AG08395 (cell line): ENCODE results near the gene PAX8.
A peak's percentile ranks its signal among the peaks of the same experiment; 100 is the strongest.
"Not testable (repeated sequence)": the region's sequence is repeated elsewhere in the genome, so short reads cannot be mapped to it uniquely, and the experiment has no call there.

Source experiments
- DNase-seq: peaks from one replicate; pipeline ENCODE4 v3.0.0; 2012; ENCODE audit warnings: mixed read lengths, low spot score

Gene PAX8

DNA sequence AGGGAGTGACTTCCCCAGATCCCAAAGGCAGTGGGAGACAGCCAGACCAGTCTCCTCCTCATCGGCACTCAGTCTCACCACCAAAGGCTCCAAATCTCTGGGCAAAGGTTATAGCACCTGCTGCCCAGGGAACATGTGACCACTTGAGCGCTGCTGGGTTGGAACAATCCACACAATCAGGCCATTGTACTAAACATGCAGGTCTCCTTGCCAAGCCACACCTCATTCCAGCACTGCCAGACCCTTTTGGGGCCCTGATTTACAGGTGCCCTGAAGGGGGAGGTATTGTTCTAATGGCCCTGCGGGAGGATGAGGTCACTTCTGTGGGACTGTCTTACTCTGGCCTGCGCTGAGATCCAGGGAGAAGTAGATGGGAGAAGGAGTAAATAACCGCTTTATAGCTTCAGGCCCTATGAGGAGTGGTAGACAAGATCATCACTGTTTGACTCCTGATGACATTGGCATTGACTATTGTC is 10.0 kb upstream of the PAX8 start:
- DNase-seq = not testable (repeated sequence)

DNA sequence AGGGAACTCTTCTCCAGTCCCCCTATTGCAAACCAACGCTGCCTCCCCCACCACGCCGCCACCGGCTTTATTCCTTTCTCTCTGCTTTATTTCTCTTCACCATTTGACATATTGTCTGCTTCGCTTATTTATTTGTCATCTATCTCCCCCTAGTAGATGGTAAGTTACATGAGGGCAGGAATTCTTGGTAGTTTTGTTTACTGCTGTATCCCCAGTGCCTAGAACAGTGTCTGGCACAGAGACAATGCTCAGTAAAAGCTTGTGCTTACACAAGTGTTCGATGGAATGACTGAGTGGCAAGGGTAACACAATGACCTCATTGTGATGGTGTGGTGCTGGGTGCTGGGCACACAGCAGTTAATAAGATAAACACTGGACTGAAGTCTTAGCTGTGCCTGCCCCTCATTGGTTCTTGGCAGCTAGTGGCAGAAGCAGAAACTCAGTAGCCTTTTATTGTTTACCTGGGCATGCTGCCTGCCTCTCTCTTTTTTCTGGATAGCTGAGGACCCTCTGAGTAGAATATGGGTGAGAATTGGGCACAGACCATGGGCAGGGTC is 9.5 kb upstream of the PAX8 start:
- DNase-seq = not testable (repeated sequence)

DNA sequence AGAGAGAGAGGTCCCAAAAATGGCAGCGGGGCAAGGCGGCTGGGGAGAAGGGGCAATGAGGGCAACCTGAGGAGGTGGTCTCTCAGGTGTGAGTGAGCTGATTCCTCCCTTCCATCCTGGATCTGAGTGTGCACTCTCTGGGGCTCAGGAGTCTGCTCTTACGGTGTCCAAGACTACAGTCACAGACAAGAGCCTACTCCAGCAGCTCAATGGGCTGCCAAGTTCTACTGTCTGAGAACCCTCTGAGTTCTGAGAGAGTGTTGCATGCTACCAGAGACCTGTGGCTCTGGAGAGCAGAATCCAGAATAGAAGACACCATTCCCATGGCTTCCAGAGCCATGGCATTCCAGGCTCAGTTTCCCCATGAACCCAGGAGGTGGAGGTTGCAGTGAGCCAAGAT is 7.1 kb upstream of the PAX8 start:
- DNase-seq = no peak

DNA sequence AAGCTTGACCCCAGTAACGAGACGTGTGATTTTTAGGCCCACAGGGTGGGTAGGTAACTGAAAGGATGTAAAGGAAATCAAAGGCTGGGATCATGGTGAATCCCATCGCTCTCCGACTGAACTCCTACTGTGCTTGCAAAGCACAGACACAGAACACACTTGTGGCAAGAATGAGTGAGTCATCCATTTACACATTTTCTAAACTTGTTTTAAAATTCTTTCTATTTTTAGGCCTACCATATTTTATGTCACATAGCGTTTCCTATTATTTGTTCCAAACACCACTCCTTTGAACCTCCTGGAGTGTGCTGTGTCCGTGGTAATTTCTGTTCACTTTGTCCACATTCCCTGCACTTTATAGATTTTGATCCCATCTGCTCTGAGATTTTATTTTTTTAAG is 6.3 kb upstream of the PAX8 start:
- not testable (repeated sequence) for DNase-seq

DNA sequence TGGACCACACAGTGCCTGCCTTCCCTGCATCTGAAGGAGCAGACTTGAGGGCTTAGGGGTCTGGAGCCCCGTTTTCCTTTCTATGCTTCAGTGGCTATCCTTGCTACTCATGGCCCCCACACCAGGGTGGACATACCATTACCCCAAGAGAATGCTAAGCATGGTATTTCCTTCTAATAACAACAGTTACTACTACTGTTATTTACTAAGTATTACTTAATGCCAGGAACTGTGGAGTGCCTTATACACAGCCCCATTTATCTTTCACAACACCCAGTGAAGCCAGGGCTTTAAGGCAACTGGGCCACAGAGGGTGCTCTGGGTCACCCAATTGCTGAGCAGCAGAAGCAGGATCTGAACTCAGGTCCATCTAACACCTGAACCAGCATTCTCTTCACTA is 5.8 kb upstream of the PAX8 start:
- DNase-seq = no peak

DNA sequence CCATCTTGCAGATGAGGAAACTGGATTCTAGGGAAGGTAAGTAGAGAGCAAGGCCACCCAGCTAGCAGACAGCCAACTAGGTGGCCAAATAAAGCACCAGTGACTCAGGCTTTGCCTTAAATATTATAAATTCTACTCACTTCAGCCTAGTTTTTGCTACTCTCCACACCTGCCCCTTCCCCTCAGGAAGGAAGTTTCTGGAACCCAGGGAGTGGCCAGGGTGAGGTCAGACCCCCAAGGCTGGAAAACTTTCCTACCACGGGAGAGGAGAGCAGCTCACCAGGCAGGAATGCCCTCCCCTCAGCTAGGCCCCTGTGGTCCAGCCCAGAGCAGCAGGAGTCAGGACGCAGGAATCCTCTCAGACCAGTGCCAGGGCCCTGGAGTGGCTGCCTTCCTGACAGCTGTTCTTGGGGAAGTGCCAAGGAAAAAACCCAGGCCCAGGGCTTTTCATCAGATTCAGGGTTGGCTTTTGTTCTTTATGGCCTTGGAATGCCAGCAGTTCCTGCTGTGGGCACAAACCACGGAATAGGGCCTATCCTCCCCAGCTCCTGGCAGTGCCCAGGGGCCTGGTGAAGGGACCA is 5.1 kb upstream of the PAX8 start:
- peak; percentile 85 for DNase-seq

DNA sequence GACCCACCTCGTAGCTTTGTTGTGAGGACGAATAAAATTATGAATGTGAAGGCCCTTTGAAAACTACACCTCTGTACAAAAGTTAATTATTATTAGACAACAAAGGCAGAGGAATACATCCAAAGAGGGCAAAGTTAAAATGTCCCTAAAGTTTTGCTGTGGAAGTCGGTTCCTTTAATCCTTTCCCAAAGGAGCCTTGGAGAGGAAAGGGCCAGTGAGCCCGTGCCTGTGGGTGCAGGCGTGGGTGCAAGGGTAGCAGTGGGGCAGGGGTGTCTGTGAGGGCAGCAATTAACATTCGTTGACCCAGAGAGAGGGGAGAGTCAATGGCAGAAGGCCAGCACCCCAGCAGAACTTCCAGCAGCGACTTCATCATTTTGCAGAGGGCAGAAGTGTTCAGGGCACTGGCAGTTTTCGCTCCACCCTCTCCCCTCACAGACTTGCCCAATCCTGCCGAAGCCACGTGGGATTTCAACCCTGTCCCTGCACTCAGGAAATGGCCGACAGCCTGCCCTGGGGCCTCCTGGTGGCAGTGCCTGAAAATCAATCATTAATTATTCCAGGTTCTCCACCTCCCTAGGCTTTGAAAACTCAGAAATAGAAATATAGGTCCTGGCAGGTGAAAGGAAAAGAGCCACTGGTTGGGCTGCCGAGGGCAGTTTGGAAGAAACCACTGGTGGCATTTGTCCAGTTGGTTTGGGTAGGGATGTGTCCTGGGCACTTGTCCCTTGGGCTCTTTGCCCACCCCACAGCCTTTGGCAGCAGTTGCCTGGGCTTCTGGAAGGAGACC is 4.2 kb upstream of the PAX8 start:
- DNase-seq = no peak

DNA sequence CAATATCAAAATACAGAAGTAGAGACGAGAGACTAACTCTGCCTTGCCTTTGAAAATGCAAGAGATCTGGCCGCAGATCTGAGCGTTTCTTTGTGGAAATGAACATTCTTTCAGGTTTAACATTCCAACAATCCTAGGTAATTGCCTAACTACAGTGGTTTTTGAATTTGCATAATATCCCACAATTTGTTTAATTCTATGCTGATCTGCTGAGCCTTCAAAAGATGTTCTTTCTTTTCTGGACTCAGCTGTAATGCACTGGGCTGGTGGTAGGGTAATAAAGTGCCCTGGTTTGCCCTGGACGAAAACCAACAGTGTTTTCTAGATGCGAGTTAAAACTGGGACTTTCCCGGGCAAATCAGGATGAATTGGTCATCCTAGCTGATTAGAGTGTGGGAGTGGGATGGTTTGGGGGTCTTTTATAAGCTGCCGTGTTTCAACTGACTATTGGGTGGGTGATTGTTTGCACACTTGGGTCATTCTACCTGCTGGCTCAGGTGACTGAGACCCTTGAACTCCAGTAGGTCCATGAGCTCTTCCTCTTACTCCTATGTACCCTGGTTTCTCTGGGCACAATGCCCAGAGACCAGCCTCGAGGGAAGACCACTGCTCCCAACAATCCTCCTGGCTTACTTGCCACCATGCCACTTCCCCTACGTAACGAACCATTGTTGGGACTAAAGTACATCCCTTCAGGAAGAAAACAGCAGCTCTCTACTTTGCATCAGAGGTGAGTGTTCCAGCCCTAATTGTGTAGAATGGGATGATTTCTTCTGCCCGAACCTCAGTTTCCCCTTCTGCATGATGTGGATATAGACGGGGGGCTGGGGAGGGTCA is 3.4 kb upstream of the PAX8 start:
- DNase-seq = no peak

DNA sequence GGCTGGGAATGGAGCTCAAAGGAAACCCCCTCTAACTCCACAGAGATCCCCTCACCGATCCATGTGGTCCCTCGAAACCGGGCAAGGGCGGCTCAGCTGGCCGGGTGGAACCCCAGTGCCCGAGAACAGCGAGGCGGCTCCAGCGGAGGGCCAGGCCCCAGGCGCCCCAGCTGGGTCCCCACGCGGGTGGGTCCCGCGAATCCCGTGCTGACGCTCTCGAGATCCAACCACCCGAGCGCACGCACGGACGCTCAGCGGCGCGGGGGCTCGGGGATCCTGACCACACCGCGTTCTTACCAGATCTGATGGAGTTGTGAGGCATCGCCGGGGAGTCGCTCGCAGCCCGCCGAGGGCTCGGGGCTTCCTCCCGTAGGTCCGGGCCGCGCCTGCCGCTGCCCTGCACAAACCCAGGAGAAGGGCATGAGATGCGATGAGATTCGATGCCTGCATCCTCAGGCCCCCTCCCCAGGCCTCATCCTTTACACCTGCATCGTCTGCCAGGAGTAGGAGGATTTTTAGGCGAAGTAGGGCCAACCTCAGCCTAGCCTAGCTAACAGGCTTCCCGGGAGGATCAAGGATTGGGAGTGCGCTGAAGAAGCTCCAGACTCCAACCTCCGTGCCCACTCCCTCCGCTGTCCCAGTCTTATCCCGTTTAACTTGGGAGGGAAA is 514 bp downstream of the PAX8 start:
- DNase-seq = no peak

DNA sequence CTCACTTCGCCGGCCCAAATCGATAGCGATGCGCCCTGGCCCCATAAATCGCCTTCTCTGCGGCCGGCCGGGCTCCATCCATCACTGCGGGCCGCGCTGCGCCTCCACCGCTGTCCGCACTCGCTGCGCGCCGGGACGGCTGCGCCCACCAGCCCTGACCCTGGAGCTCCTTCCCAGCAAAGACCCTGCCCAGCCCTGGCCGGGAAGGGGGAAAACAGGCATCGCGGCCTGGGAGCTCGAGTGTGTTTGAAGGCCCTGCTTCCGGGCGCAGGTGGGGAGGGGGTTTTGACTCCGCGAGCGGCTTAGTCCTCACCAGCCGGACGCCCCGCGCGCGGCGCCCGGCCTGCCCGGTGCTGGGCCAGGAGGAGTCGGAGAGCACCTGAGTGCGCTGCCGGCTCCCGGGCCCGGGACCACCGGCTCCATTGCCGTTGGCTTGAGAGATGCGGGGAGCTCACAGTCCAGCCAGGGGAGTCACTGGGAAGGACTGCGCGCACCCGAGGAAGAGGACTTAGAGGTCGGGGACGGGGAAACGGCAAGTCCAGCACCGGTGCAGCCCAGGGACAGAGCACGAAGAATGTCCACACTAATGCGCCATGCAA is 1.1 kb downstream of the PAX8 start:
- DNase-seq = no peak

DNA sequence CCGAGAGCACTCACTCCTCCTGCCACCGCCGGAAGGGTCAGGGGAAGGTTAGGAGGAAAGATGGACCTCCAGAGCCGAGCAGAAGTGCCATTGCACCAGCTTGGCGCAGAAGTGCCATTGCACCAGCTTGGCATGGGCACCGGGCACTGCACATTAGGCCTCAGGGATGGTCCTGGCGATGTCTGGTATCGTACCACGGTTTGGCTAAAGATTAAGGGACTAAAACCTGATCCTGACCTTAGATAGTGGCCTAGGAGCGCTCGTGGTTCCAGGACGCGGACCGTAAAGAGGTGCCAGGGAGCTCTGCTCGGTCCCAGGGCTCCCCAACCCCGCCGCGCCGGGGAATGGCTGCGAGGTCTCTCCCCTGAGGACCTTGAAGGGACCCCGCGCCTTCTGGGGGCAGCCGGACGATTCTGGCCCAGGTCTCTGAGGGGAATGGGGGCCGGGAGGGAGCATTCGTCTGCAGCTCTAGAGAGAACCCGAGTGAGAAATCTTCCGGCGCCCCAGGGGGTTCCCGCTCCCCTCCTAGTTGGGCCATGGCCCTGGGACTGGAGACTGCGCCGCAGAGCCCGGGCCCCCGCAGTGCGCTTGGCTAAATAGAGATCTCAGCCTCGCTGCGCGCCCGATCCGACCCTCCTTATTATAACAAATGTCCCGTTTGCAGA is 1.8 kb downstream of the PAX8 start:
- no peak for DNase-seq

DNA sequence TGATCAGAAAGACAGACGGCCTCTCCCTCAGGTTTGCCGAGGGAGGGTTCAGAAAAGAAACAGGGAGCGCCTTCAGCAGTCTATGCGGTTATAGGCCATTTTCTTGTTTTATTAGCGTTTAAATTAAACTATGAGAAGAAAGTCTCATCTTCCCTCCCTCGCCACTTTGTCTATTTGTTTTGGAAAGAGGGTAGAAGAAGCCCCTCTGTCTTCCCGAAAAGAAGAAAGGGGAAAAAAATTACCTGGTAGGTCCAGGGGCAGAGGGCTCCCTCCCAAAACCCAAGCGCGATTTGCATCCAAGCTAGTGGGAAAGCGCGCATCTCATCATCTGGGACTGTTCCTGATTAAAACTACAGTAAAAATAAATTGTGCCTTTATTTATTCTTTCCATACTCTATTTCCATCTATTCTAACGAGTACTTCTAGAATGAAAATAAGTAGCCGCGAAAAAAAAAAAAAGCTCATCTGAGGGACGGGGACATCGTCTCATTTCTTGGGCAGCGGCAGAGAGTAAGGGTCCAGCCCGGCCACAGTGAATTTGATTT is 2.4 kb downstream of the PAX8 start:
- no peak for DNase-seq

DNA sequence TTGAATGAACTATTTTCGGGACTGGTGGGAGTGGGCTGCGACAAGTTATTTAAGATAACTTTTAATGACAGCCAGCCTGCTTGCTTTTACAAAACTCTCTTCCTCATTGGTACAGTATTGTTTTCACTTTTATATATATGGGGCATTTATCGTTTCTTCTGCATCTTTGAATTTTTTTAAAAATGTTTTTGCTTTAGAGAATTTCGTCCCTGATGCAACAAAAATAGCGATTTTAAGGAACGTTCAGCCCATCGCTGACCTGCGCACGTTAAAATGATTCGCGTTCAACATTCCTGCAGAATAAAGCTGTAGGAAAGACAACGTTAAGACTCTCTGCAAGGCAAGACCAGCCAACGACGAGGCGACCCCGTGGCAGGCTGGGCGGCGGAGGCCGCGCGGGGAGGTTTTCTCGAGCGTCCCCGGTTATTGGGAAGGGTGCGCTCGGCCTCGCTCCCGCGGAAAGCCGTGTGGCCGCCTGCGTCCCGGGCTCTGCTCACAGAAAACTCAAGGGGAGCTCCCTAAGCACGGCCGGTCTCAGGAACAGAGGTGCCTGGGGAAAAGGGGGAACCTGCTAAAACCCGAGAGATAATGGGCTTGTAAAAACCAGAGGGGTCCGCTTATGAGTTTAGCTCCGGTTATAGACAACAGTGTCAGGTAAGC is 3.0 kb downstream of the PAX8 start:
- DNase-seq = no peak

DNA sequence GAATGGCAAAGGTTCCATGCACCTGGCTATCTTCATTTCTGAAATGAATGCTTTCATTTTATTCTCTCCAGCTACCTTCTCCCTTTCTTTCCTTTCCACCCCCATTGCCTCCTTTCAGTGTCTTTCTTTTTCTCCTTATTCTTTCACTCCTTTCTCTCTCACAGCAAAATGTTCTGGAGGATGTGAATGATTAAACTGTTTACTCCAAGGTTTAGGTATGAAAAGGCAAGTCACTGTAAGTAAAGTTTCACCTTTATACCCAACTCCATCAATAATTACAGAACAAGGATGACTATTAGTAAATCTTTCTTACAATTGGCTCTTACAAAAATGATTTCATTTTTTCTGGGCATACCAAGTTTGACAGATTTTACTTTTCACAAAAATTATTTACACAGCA is 4.3 kb downstream of the PAX8 start:
- DNase-seq = no peak

DNA sequence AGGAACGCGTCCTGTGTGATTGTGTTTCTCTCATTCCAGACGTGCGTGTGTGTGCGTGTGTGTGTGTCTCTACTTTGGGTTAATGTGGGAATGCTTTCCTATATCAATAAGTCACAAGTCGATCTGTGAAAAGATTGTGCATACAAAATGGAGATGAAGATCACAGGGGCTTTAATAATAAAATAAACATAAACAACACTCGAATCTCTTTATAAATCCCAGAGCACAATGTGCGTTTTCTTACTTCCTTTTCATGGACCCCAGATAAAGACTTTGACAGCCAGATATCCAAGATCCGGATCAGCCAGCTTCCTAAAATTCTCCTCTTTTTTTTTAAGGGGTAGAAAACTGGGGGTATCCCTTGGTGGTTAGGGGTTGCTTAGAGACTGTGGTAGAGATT is 4.7 kb downstream of the PAX8 start:
- DNase-seq = no peak

DNA sequence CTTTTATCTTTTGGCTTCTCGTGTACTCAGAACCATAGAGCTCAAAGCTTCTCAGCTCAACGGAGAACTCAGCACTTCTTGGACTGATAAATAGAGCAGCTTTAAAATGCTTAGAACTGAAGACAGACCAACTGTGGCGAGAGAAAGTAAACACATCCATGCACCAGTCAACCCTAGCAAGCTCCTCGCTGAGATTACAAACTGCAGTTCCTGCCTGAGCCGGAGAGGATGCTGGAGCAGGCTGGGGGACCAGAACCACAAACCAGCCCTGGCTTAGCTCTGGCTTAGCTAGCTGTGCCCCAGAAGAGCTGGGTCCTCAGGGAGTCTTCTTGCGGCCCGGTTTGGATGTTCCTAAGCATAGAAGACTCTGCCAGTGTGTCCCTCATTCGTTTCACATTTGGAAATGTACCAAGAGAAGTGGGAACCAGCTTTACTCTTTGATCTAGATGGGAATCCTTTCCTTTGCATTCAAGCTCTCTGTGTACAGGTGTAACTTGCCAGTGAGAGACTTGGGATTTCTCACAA is 5.6 kb downstream of the PAX8 start:
- peak; percentile 44 for DNase-seq

DNA sequence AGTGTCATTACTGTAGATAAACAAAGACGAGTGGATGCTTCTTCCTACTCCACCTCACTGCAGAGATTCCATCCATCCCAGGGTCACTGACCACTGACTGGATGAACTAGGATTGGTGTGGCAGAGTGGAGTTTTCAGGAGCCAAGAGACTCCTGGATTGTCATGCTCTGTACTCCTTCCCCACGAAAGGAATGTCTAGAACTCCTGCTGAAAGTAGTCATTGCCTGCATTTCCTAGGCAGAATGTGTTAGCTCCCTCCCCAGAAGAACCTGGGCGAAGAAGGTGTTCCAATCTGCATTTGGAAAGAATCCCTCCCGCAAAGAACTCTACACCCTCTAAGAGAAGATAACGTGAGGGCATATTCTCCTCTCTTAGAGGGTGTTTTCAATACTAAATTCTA is 6.2 kb downstream of the PAX8 start:
- no peak for DNase-seq

DNA sequence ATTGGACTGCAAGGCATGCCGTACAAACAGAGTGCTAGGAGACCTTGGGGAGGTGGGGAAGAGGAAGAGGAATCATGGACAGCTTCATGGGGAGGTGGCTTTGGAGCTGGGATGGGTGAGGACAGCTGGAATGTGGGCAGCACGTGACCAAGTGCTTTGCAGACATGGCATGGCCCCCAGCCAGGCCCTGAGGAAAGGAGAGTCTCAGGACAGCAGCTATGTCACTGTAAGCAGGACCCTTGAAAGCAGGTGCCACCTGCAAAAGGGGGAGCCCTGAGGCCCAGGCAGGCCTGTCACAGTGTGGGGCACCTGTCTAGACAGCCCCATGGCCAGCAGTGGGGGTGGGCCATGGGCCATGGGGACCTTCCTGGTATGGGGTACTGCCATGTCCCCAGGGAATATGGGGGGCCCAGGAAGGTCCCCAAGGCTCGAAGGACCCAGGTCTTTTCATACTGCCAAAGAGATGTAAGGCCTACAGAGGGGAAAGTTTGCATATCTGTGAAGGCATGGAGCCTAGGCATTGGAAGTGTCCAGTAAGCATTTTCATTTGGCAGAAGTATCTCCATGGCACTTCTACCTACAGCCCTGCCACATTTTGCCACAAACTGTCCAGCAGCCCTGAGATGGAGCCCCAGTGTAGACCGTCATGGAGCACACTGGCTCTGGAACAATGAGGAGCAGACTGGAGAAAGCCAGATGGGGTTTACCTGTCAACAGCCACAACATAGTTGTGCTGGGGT is 9.9 kb downstream of the PAX8 start:
- DNase-seq = no peak

DNA sequence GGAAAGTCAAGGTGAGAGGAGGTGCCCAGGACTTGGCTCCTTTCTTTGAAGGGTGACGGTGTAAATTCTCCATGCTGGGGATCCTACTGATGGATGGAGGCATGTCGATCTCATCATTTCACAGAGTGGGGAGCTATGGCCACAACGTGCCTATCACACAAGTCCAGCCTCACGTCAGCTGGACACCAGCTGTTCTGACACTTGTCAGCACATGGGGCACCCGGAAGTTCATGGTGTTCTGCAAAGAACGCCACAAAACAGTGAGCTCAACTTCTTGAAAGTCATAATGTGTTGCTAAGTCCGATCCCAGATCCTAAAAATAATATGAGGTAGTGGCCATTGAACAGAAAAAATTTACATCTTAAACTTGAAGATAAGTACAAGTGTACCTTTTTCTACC is 12.3 kb downstream of the PAX8 start:
- DNase-seq = no peak
